Measurements from ENCODE around the gene BCL11B. TPM values are rescaled to one million over a fixed set of nuclear protein-coding genes. Genes with fewer than 3 reads are reported as not detected.
A peak's percentile ranks its signal among the peaks of the same experiment; 100 is the strongest.

The BCL11B gene
- total and polyA plus RNA-seq, 10 of the 15 experiments (the other 5 are each of a cell fraction or from before 2014, with no cell fraction given) = 0.38 to 5.5 (median 1.3) TPM

GRCh38 chr14:99260587-99261551, 11.1 kb downstream of the BCL11B start:
- SMC1A ChIA-PET (ENCODE audit: uncharacterized antibody, unreplicated experiment) = interaction anchor here (1.1 to 1.5 kb wide), 3 partner anchors 31 to 1065 kb away, joined by 3 to 5 read pairs (median 3); no protein-coding TSS in a partner anchor
- DNase-seq (ENCODE audit: low read depth, low spot score) (no peak), ATAC-seq (peak; percentile 75), FAIRE-seq (no peak)
- Histone ChIP-seq H2AFZ (ENCODE audit: control insufficient read depth, low read depth, low read length) (no peak overlapping the region), H3K79me2 (ENCODE audit: control insufficient read depth, insufficient read depth, low read length) (no peaks in the 10 kb centered on the region), H3K27me3 (replicated peaks in 1 of 2; ENCODE audit: control insufficient read depth in 2 of 2, insufficient read depth in 2 of 2, low read length in 1 of 2) (peaks cover 4 to 10% of the 10 kb centered on the region in 2 experiments; a peak in 3 of 4 replicates), H3K9me3 (replicated peaks; ENCODE audit: control insufficient read depth, insufficient read depth, low read length) (no peaks in the 10 kb centered on the region), H3K4me1 (ENCODE audit: control insufficient read depth, insufficient read depth, low read length) (no peaks in the 10 kb centered on the region), H3K27ac (ENCODE audit: control insufficient read depth, insufficient read depth) (no peak overlapping the region), H3K36me3 (ENCODE audit: control insufficient read depth in 2 of 2, insufficient read depth in 2 of 2, low read length in 1 of 2) (no peaks in the 10 kb centered on the region), H4K20me1 (ENCODE audit: control insufficient read depth, insufficient read depth) (no peaks in the 10 kb centered on the region), H3K9ac (ENCODE audit: control insufficient read depth, insufficient read depth, low read length) (no peak overlapping the region), H3K4me2 (ENCODE audit: control insufficient read depth, insufficient read depth) (no peak overlapping the region), H3K4me3 (no peak overlapping the region)
- RAD21 ChIA-PET (ENCODE audit: unreplicated experiment) = interaction anchor here (0.5 to 10.2 kb wide), 6 partner anchors 27 to 1123 kb away, joined by 3 to 91 read pairs (median 4); partner anchors contain the start of gene CYP46A1
- intact Hi-C loops (cut with micrococcal nuclease; ENCODE audit: unreplicated experiment) = loop anchor here (10.0 kb wide), 2 partner anchors 1066 to 1546 kb away; no protein-coding TSS in a partner anchor
- no TSS peak for BruUV-seq (replicated peaks)
- POLR2A ChIA-PET = no interaction called here
- TF ChIP-seq BHLHE40 (IDR thresholded peaks at IDR 0.05; ENCODE audit: borderline replicate concordance in 1 of 2, low read depth in 2 of 2, low read length in 1 of 2) (peak; percentile 33 to 85; a peak in 3 of 4 replicates), BCLAF1 (IDR thresholded peaks at IDR 0.05) (0 out of 2 replicates have a peak, but pooled peaks have one; percentile 29), IKZF2 (IDR thresholded peaks at IDR 0.05) (peak in 1 of 2 experiments; percentile 22; a peak in 1 of 4 replicates), DPF2 (IDR thresholded peaks at IDR 0.05) (peak; percentile 46; the same call in 1 of the 2 replicates), SPI1 (IDR thresholded peaks at IDR 0.05; ENCODE audit: borderline replicate concordance, insufficient read depth, low read depth, low read length) (peak; percentile 83; the same call in 1 of the 2 replicates), REST (IDR thresholded peaks at IDR 0.05; ENCODE audit: low read depth, low read length) (no peak), ETV6 (conservative IDR thresholded peaks at IDR 0.05 in 1 of 2, IDR thresholded peaks at IDR 0.05 in 1 of 2; ENCODE audit: borderline replicate concordance in 1 of 2, low read depth in 1 of 2) (no peak), ATF7 (IDR thresholded peaks at IDR 0.05; ENCODE audit: low read depth) (peak; percentile 62; the same call in 1 of the 2 replicates), IKZF1 (conservative IDR thresholded peaks at IDR 0.05) (peak; percentile 27; the same call in 1 of the 2 replicates), FOXK2 (IDR thresholded peaks at IDR 0.05) (peak; percentile 82)
- 25% methylated on average over 19 of the region's 20 CpGs for WGBS (ENCODE audit: insufficient coverage, insufficient replicate concordance, low lambda C conversion rate, missing lambda C conversion rate)
- CTCF ChIA-PET = interaction anchor here (0.6 to 1.5 kb wide), 9 partner anchors 8 to 1785 kb away, joined by 3 to 5 read pairs (median 3); no protein-coding TSS in a partner anchor
- in situ Hi-C loops (cut with MboI) = loop anchor here (10.0 to 25.0 kb wide), 2 partner anchors 1124 to 1556 kb away; no protein-coding TSS in a partner anchor
